ENCODE data around the gene CINP.

CINP gene

DNA sequence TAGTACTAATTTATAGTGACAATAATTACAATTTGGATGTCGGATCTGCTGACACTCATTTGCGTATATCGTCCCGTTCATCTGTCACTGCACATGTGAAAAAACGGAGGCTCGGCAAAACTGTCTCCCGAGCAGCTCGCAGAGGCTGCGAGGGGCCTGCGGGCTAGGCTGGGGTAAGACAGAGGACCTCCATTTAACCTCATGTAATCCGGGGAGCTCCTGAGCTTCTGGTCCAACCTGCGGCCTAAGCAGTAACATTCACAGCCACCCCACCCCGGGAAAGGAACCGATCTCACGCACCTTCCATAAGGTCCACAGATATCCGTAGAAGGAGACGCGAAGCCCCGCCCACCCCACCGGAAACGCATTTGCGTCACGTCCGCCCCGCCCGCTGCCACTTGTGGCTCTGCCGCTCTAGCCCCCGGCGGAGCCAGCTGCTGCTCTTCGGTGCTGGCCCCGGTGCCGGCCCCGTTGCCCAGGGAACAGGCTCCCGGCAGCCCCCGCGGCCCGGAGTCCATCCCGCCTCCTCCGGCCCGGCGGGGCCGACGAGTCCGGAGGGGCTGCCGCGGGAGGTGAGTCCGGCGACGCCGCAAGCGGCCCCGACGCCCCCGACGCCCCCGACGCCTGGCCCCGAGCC, at the start of gene CINP, which contains the start of gene TECPR2:
TSS of gene CINP (minus strand) at position 346 of the 637 bp plus-strand sequence. CDS start at position 307, 39 bp downstream.
TSS of gene TECPR2 (plus strand) at position 397 of the 637 bp plus-strand sequence. CDS start 13,781 bp downstream, outside the sequence.
- peak; percentile 93 for DNase-seq (ENCODE audit: low read depth)

- DNase-seq (ENCODE audit: low read depth): no peak
These were observed 46.0 kb upstream of the CINP start for GRCh38 chr14:102408724-102409123.

DNA sequence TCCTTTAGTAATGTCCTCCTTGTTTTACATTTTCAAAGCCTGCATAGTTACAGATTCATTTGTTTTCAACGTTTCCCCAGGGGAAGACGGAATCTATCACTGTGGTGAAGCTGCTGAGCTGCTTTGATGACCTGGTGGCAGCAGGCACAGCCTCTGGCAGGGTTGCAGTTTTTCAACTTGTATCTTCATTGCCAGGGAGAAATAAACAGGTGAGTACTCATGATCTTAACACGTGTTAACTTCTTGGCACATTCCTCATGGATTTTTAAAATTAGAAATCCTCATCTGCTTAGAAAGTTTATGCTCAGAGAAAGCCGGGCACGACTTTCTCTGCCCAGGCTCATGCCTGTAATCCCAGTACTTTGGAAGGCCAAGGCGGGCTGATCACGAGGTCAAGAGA, 44.6 kb upstream of the CINP start:
- no peak for DNase-seq (ENCODE audit: low read depth)

DNA sequence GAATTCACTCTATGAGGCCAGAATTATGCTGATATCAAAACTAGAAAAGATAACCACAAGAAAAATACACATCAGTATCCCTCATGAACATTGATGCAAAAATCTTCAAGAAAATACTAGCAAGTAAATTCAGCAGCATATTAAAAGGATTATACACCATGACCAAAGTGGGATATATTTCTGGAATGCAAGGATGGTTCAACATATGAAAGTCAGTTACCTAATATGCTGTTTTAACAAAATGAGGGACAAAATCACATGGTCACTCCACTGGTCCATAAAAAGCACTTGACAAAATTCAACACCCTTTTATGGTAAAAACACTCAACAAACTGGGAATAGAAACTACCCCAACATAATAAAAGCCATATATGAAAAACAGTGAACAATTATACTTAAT, 40.3 kb upstream of the CINP start:
- DNase-seq (ENCODE audit: low read depth): no peak

- DNase-seq (ENCODE audit: low read depth): no peak
These were observed 33.8 kb upstream of the CINP start for GRCh38 chr14:102396521-102396920.

DNA sequence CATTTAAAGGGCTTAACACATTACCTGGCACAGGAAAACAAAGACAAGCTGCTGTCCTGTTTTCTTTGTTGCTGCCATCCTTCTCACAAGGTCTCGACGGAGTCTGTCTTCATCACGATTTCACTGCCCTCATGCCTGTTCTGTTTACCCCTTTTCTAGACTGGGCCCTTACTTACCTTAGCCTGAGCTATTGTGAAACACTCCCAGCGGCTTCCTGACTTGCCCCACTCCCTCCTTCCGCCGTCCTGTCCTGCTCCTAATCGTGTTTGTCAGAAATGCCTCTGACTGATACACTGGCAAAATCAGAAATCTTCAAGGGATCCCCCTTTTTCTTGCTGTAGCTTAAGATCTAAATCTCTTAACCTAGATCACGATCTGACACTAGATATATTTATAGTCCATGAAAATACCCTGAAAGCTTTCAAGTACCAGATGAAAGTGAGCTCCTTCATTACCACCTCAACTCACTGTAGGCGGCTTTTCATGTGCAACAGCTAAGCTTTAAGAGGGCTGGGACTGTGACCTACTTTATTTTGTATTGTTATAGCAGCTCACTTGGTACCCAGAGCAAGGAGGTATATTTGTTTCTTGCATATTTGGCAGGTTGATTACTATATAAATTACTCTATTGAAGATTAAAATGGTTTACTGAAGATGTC, 32.2 kb upstream of the CINP start:
- DNase-seq (ENCODE audit: low read depth): no peak

GRCh38 chr14:102392506-102392905, 29.8 kb upstream of the CINP start:
- DNase-seq (ENCODE audit: low read depth): no peak

DNA sequence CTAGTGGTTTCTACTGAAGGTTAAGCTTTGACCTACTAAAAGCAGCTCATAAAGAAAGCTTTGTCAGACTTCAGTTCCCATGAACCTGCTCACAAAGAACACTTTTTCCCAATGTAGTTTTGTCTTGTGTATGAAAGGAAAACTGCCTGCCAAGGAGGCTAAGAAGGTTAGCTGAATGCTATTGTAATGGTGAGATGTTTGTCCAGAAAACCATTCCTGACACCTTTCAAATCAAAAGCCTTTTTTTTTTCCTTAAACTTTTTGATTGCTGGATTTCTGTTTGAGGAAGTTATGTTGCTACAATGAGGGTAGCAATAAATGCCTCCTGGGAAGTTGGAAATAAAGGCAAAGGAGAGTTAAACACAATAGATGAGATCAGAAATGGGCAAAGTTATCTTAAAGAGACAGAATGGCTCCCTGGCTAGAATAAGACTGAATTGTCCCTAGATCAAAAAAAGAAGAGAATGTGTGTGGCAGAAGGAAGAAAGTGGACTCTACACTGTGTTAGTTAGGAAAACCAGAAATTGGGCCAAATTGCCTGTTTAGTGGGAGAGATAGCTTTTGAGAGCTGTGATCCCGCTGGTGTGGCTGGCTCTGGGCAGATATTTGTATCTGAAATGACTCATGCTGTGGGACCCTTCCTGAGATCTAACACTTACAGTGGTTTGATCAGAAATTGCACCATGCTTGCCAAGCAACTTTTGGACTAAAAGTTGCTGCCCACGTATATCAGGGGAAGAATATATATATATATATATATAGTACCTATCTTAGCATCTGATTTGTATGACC, 27.6 kb upstream of the CINP start:
- no peak for DNase-seq (ENCODE audit: low read depth)

DNA sequence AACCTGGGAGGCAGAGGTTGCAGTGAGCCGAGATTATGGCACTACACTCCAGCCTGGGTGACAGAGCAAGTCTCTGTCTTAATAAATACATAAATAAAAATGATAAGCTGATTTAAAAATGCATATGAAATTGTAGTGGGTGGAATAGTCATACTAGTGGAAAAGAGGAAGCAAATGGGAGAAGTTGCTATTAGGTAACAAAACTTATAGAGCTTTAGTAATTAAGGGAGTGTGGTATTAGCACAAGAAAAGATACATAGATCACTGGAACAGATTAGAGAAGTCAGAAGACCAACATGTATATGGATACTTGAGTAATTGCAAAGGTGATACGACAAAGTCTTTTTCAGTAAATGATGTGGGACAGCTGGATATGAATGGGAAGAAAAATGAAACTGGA, 26.6 kb upstream of the CINP start:
- no peak for DNase-seq (ENCODE audit: low read depth)

DNA sequence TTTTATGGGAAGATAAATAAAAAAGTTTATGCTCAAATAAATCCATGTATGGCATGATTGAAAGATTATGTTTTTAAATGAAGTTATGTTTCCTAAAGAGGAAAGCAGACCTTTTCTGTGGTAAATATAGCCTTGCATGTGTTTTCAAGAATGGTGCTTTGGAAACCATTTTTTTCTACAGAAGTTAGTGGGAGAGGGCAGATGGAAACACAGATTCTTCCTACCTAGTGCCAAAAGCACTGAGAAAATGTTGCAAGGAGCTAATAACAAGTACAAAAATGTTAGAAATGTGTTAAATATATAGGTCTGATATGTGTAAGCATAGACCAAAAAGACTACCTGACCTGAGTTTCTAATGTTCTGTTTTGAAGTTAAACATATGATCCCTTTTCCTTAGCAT, 24.4 kb upstream of the CINP start:
- DNase-seq (ENCODE audit: low read depth): no peak

DNA sequence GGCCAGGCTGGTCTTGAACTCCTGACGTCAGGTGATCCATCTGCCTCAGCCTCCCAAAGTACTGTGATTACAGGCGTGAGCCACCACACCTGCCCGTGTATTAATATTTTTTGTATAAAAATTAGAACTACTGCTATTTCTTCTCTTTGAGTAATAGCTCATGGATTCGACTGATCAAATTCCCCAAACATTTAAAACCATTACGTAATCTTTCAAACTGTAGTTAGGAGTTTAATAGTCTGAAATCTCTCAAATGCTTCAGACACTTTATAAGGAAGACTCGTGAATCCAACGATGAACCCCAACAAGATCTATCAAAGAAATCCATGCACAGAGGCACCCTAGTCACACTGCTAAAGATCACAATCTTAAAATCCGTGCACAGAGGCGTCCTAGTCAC, 16.1 kb upstream of the CINP start:
- DNase-seq (ENCODE audit: low read depth): no peak

GRCh38 chr14:102377696-102378095, 15.0 kb upstream of the CINP start:
- no peak for DNase-seq (ENCODE audit: low read depth)

DNA sequence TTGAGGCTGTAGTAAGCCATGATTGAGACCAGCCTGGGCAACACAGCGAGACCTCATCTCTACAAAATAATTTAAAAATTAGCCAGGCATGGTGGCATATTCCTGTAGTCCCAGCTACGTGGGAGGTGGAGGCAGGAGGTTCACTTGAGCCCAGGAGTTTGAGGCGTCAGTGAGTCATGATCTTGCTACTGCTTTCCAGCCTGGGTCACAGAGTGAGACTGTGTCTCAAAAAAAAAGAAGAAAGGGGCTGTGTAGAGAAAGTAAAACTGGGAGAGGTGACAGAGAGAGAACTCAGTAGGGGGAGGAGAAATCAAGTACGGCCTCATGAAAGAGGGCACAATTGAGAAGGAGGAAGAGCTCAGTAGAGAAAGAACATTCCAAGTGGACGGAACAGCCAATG, 12.4 kb upstream of the CINP start:
- DNase-seq (ENCODE audit: low read depth): no peak

DNA sequence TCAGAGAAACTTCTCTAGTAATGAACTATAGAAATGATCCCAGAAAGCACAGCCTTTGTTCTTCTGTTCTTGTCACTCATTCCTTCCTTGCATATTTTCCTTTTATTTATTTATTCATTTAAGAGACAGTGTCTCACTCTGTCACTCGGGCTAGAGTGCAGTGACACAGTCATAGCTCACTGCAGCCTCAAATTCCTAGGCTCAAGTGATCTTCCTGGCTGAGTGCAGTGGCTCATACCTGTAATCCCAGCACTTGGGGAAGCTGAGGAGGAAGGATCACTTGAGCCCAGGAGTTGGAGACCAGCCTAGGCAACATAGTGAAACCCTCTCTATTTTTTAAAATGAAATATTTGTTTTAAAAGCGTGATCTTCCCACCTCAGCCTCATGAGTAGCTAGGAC, 11.6 kb upstream of the CINP start:
- DNase-seq (ENCODE audit: low read depth): no peak

GRCh38 chr14:102373110-102373509, 10.4 kb upstream of the CINP start:
- no peak for DNase-seq (ENCODE audit: low read depth)

DNA sequence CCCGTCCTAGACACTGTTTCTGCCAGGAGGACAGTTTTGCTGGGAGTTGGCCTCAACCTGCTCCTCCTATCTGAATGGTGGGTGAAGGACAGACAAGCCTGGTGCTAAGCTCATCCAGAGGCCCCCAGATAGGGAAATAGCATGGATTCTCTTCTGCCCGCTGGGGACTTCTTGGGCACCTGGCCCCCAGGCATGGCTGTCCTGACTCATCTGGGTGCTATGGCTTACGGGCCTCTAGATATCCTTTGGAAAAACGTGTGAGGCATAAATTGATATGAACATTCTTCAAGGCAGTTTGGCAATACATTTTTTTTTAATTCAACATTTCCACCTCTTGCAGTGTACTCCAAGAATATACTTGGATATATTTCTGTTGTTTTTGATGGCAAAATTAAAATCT, 8.7 kb upstream of the CINP start:
- no peak for DNase-seq (ENCODE audit: low read depth)

- DNase-seq (ENCODE audit: low read depth): no peak
These were observed 7.7 kb upstream of the CINP start for GRCh38 chr14:102370305-102370809.

- DNase-seq (ENCODE audit: low read depth): peak; percentile 21
These were observed 673 bp upstream of the CINP start for GRCh38 chr14:102363182-102363943.

- peak; percentile 28 for DNase-seq (ENCODE audit: low read depth)
These were observed 606 bp downstream of the CINP start for GRCh38 chr14:102362084-102362483.

DNA sequence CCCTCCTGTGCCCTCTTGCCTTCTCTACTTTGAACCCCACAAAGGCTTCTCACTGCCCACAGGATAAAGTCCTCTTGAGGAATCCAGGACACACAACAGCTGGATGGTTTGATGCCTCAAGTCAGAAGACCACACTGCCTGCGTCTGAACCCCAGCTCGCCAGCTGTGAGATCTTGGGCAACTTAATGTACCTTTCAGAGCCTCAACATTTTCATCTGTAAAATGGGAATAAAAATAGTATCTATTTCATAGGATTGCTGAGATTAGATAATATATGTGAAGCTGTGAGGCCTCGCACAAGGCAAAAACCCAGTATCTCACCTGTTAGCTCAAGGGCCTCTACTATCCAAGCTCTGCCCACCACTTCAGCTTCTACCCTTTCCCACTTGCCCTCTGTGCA, 2.3 kb downstream of the CINP start:
- DNase-seq (ENCODE audit: low read depth): no peak

DNA sequence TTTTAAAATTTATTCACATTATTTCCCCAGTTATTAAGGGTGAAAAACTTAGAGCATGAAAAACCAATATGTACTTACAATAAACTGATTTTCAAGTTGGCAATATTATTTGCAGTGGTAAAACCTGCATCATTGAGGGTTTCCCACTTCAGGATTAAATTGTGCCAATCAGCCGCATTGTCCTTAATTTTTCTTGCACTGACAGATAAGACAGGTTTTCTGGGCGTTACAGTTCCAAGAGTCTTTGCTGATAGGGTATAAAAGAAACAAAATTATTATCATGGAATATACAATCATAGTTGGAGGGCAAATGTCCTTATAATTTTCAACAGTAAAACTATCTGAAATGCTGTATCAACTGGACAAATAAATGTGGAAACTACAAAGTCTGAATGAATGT, 3.3 kb downstream of the CINP start:
- DNase-seq (ENCODE audit: low read depth): no peak

DNA sequence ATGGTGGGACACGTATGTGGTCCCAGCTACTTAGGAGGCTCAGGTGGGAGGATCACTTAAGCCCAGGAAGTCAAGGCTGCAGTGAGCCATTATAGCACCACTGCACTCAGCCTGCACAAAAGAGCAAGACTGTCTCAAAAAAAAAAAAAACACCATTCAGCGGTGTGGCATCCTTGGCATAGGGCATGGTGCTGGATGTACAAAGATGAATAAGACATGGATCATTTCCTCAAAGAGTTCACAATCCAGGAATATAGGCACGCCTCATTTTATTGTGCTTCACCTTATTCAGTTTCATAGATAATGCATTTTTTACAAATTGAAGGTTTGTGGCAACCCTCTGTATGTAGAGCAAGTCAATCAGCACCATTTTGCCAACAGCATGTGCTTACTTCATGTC, 6.4 kb downstream of the CINP start:
- DNase-seq (ENCODE audit: low read depth): no peak

Measured in stromal cell of bone marrow (primary cell).